Posterior cingulate gyrus (tissue), 11 donors: ENCODE measurements around the gene IFNLR1.
A peak's percentile ranks its signal among the peaks of the same experiment; 100 is the strongest.
"Not testable (repeated sequence)": the region's sequence is repeated elsewhere in the genome, so short reads cannot be mapped to it uniquely, and the experiment has no call there.

Experiments used
- DNase-seq, 10 donors: peaks; one replicate each; pipeline versions ENCODE4 v3.0.0 to v3.0.0-alpha.2; 2020 to 2021; ENCODE audit warnings: mixed read lengths in 3 of 10
- intact Hi-C: fragments of 100-400 bp; cut with DNase I; formaldehyde crosslinking; loops from one replicate; pipeline ENCODE4 v1.15.1; 2023

IFNLR1 gene

GRCh38 chr1:24186993-24187790, at the start of gene IFNLR1:
Gene IFNLR1 (minus strand): TSS chr1:24187289. CDS start chr1:24187248, 41 bp downstream.
- intact Hi-C loops = no loop called here
- peak in 9 of 10 donors; percentile 19 to 92 (median 60) for DNase-seq

- intact Hi-C loops = no loop called here
Observed at GRCh38 chr1:24235921-24236788, 49.1 kb upstream of the IFNLR1 start.

DNA sequence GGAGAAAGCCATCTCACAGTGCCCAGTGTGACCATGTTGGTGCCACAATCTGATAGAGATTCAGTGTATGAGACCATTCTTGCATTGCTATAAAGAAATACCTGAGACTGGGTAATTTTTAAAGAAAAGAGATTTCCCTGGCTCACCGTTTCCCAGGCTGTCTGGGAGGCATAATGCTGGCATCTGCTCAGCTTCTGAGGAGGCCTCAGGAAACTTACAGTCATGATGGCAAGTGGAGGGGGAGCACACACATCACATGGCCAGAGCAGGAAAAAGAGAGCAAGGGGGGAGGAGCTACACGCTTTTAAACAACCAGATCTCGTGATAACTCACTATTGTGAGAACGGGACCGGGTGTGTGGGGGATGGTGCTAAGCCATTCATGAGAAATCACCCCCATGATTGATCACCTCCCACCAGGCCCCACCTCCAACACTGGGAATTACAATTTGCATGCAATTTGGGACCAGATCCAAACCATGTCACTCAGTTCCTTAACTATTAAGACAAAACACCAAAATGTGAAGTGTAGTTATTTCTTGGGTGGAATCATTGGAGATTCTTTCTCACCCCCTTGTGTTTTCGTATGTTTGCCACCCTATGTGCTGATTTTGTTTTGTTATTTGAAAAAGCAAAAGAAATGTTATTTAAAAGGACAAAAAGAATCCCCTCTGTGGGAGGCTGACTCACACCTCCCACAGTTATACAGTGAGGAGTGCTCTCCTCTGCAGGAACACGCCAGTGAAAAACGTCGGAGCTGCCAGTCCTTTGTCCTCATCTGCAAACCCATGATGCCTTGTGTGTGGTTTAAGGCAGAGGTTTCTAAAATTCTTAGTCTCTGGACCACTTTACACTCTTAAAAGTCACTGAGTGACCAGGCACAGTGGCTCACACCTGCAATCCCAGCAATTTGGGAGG, 46.9 kb upstream of the IFNLR1 start:
- intact Hi-C loops = no loop called here
- DNase-seq = no peak

More at GRCh38 chr1:24235921-24236788, 49.1 kb upstream of the IFNLR1 start:
- DNase-seq = peak in 1 of 10 donors; percentile 59

DNA sequence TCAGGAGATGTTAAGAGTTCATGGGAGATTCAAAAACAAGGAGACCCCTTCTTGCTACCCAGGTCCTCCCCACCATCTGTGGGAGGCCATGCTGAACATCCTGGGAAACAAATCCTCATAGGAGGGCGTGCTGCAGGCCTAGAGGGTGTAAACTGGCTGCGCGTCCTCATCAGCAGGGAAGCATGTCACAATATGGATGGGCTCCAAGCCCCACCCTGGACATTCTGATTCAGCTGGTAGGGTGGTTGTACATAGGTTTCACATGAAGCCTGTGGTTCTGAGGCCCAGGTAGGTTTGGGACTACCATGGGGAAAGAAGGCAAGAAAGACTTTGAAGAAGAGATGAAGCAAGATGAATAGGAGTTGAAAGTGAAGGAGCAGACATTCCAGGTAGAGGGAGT, 44.6 kb upstream of the IFNLR1 start:
- intact Hi-C loops = no loop called here
- DNase-seq = peak in 1 of 10 donors; percentile 10

DNA sequence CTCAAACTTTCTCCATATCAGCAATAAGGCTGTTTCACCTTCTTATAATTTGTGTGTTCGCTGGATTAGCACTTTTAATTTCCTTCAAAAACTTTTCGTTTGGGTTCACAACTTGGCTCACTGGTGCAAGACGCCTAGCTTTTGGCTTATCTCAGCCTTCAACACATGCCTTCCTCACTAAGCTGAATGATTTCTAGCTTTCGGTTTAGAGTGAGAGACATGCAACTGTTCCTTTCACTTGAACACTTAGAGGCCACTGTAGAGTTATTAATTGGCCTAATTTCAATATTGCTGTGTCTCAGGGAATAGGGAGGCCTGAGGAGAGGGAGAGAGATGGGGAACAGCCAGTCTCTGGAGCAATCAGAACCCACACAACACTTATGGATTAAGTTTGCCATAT, 41.2 kb upstream of the IFNLR1 start:
- intact Hi-C loops = no loop called here
- peak in 1 of 10 donors; percentile 4 for DNase-seq

DNA sequence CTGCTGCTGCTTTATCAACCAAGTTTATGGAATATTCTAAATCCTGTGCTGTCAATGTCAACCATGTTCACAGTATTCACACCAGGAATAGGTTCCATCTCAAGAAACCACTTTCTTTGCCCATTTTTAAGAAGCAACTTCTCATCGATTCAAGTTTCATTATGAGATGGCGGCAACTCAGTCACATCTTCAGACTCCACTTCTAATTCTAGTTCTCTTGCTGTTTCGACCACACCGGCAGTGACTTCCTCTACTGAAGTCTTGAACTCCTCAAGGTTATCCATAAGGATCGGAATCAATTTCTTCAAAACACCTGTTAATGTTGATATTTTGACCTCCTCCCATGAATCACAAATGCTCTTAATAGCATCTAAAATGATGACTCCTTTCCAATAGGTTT, 39.7 kb upstream of the IFNLR1 start:
- intact Hi-C loops = no loop called here
- DNase-seq = no peak

DNA sequence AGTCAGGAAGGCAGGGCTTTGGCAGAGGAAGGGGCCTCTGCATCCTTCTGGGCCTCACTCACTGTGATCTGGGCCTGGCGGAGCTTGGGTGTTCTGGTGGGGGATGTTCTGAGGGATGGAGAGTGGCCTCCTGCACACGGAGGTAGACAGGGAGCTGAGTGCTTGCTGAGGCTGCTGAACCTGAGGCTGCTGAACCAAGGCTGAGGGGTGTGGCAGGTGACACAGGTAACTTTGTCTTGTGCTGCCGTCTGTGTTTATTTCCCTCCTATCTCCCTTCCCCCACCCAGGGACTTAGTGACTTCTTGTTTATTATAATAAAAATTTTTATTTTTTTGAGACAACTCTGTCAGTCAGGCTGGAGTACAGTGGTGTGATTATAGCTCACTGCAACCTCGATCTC, 37.7 kb upstream of the IFNLR1 start:
- DNase-seq = peak in 2 of 10 donors; percentile 11 to 58
- intact Hi-C loops = no loop called here

DNA sequence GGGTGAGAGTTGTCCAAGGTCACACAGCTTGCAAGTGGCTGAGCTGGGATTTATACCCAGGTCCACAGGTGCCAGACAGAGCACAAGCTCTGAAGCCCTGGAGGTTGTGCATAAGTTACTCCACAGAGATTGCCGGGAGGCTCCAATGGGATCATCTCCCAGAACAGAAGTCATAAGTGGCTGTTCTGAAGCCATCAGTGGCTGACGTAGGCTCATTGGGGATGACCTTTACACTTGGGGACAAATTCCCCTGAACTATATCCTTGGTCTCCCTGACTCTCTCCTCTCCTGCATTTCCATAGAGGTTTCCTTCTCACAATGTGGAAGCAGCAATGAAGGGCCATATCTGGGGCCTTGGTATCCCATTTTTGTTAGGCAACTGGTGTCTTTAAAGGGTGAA, 37.0 kb upstream of the IFNLR1 start:
- intact Hi-C loops = no loop called here
- DNase-seq = peak in 1 of 10 donors; percentile 7

- no peak for DNase-seq
- intact Hi-C loops = no loop called here
Observed at GRCh38 chr1:24222793-24223192, 35.7 kb upstream of the IFNLR1 start.

DNA sequence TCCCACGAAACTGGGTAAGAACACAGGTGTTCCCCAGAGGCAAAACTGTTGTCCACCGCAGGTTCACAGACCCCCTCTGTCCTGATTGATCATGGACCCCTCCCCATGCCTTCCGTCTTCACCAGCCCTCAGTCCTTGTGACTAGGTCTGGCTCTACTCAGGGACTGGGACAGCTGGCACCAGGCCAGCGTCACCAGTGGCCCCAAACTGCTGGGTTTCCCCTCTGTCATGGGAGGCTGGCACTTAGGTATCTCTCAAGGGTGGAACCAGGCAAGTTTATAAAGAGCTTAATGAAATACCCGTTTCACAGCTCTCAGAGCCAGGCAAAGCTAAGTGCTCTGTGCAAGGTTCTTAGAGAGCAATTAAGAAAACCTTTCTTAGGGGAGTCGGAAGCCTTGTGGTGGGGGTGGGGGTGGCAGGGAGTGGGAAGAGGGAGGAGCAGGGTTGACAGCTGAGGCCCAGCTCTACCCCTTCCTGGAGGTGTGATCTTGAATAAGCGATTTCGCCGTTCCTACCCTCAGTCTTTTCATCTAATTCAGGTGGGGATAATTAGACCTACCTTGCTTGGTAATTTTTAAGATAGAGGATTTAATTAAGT, 35.0 kb upstream of the IFNLR1 start:
- intact Hi-C loops = no loop called here

GRCh38 chr1:24221246-24221645, 34.2 kb upstream of the IFNLR1 start:
- intact Hi-C loops = no loop called here

More for the DNA sequence above, 35.0 kb upstream of the IFNLR1 start:
- DNase-seq = peak in 2 of 10 donors; percentile 12 to 30

DNA sequence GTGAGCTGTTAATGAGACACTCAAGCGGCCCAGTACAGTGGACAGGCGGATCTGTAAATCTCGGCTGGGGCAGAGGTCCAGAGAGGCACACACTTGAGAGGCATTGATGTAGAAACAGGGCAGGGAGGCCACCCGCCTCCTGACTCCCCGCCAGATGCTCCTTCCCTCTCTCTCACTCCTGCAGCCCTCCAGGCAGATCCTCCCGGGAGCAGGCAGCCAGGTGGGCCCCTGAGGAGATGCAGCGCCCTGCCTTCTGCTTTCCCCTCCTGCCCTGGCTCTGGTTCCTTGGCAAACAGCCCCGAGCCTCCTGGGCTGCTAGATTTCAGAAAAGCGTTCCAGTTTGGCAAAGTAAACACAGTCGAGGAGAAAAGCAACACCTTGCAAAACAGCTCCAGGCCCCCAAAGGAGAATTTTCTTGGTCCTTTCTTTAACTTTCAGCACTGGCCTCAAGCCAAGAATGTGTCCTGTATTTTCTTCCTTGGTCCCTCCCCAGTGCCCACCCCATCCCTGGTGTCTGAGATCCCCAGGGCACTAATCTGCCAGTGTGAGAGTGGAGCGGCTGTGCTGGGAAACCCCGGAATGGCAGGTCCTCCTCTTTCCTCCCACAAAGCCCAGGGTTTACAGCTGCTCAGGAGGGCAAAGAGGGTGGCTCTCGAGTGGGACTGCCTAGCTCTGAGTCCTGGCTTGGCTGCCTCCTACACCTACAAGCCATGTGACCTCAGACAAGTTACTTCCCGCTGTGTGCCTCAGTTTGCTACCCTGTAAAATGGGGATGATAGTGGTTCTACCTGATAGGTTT, 29.4 kb upstream of the IFNLR1 start:
- intact Hi-C loops = no loop called here
- DNase-seq = peak in 2 of 10 donors; percentile 43 to 54

More at GRCh38 chr1:24221246-24221645, 34.2 kb upstream of the IFNLR1 start:
- DNase-seq = peak in 2 of 10 donors; percentile 10 to 52

GRCh38 chr1:24215226-24215814, 28.2 kb upstream of the IFNLR1 start:
- intact Hi-C loops = no loop called here

GRCh38 chr1:24212376-24212775, 25.3 kb upstream of the IFNLR1 start:
- intact Hi-C loops = no loop called here

More at GRCh38 chr1:24215226-24215814, 28.2 kb upstream of the IFNLR1 start:
- peak in 2 of 10 donors; percentile 30 to 37 for DNase-seq

GRCh38 chr1:24210195-24210627, 23.1 kb upstream of the IFNLR1 start:
- intact Hi-C loops = no loop called here

More at GRCh38 chr1:24212376-24212775, 25.3 kb upstream of the IFNLR1 start:
- no peak for DNase-seq

GRCh38 chr1:24209097-24209496, 22.0 kb upstream of the IFNLR1 start:
- intact Hi-C loops = no loop called here
- DNase-seq = no peak

More at GRCh38 chr1:24210195-24210627, 23.1 kb upstream of the IFNLR1 start:
- DNase-seq = no peak

DNA sequence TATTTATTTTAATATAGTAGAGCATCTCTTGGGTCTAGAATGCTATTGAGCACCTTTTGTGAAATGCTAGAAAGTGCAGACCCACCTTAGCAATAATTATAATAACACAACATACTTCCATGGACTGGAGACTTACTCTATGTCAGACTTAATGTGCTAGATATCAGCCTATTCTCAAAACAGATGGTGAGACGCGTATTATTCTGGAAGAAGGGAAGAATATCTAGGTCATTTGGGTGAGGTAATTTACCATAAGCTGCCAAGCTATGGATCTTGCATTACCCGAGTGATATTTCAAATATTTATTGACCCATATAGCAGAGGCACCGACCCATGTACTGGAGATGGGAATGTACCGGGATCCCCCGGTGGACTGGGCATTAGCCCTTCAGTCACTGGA, 20.6 kb upstream of the IFNLR1 start:
- peak in 1 of 10 donors; percentile 26 for DNase-seq
- intact Hi-C loops = no loop called here

DNA sequence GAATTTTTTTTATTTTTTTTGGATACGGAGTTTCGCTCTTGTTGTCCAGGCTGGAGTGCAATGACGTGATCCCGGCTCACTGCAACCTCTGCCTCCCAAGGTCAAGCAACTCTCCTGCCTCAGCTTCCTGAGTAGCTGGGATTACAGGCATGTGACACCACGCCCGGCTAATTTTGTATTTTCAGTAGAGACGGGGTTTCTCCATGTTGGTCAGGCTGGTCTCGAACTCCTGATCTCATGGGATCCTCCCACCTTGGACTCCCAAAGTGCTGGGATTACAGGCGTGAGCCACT, 20.3 kb upstream of the IFNLR1 start:
- peak in 2 of 10 donors; percentile 2 to 27 for DNase-seq
- intact Hi-C loops = not testable (repeated sequence)
